ENCODE measurements around the gene KLHL18. TPM values are rescaled to one million over a fixed set of nuclear protein-coding genes. Genes with fewer than 3 reads are reported as not detected.

Gene KLHL18
- polyA plus RNA-seq, 3 donors = 43.4 to 63.3 (median 45.3) TPM

DNA sequence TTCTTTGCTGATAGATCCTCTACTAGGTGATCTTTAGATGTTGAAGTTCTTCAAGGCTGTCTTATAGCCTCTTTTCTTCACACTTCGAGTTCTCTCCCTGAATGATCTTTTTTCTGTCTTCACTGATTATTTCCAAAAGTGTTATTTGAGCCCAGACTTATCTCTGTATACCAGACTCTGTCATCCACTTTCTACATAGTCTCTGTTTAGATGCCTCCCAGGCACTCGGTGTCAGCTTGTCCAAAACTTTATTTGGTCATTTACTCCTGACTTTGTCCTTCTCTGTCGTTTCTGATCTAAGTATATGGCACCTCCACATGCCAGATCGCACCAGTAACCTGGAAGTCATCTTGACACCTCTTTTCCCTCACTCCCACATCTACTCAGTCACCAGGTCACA lies 27.6 kb downstream of the KLHL18 start:
- TF ChIP-seq, protein P1, sequence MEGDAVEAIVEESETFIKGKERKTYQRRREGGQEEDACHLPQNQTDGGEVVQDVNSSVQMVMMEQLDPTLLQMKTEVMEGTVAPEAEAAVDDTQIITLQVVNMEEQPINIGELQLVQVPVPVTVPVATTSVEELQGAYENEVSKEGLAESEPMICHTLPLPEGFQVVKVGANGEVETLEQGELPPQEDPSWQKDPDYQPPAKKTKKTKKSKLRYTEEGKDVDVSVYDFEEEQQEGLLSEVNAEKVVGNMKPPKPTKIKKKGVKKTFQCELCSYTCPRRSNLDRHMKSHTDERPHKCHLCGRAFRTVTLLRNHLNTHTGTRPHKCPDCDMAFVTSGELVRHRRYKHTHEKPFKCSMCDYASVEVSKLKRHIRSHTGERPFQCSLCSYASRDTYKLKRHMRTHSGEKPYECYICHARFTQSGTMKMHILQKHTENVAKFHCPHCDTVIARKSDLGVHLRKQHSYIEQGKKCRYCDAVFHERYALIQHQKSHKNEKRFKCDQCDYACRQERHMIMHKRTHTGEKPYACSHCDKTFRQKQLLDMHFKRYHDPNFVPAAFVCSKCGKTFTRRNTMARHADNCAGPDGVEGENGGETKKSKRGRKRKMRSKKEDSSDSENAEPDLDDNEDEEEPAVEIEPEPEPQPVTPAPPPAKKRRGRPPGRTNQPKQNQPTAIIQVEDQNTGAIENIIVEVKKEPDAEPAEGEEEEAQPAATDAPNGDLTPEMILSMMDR (IDR thresholded peaks at IDR 0.05) = no peak
- H3K36me3 ChIP-seq (replicated peaks in 1 of 2; ENCODE audit: control insufficient read depth in 1 of 2, insufficient read depth in 2 of 2, low read length in 2 of 2) = peaks cover 9 to 30% of the 10 kb centered on the region in 2 donors
- H3K4me2 ChIP-seq (replicated peaks; ENCODE audit: extremely low read depth, low read length, poor library complexity, severe bottlenecking) = no peak overlapping the region
- intact Hi-C loops (cut with micrococcal nuclease) = loop anchor here in 1 of 2 donors (10.0 kb wide), 2 partner anchors 46 to 446 kb away; partner anchors contain the start of gene MYL3
- no peak for DNase-seq
- H3K9ac ChIP-seq (ENCODE audit: insufficient read depth, low read length, poor library complexity, severe bottlenecking) = no peak overlapping the region
- no peaks in the 10 kb centered on the region for H3K27me3 ChIP-seq (ENCODE audit: control insufficient read depth in 2 of 2, insufficient read depth in 2 of 2, low read length in 2 of 2)
- peak overlapping the region in 1 of 7 donors; percentile 3 for H3K27ac Mint-ChIP-seq
- 98% methylated on average over 4 of the region's 4 CpGs for WGBS (ENCODE audit: insufficient coverage)
- H3K27me3 Mint-ChIP-seq (ENCODE audit: low read depth in 3 of 3) = peaks cover 0 to 1% (median 0%) of the 10 kb centered on the region in 3 donors
- H3K36me3 Mint-ChIP-seq = peaks cover 24 to 50% of the 10 kb centered on the region in 2 donors
- no peak overlapping the region for H3K4me3 ChIP-seq (replicated peaks in 1 of 3; ENCODE audit: low read depth in 2 of 3, low read length in 3 of 3)
- H3K9me3 ChIP-seq (replicated peaks in 1 of 2; ENCODE audit: control insufficient read depth in 1 of 2, insufficient read depth in 1 of 2, low read length in 2 of 2) = no peaks in the 10 kb centered on the region
- H3K27ac ChIP-seq (ENCODE audit: low read depth in 1 of 2, low read length in 2 of 2) = no peak overlapping the region
- H3K4me1 ChIP-seq (ENCODE audit: control insufficient read depth in 1 of 2, insufficient read depth in 2 of 2, low read length in 2 of 2) = peaks cover 31 to 49% of the 10 kb centered on the region in 2 donors
- H3K79me2 ChIP-seq (ENCODE audit: insufficient read depth, low read length) = peaks cover 76% of the 10 kb centered on the region
- H4K20me1 ChIP-seq (ENCODE audit: insufficient read depth, low read length) = peaks cover 89% of the 10 kb centered on the region
- no peak overlapping the region for H3K4me3 Mint-ChIP-seq
- peaks cover 61% of the 10 kb centered on the region for H3K4me1 Mint-ChIP-seq
- no peaks in the 10 kb centered on the region for H3K9me3 Mint-ChIP-seq
- H2AFZ ChIP-seq (ENCODE audit: insufficient read depth, low read depth, low read length, poor library complexity, severe bottlenecking) = no peak overlapping the region

DNA sequence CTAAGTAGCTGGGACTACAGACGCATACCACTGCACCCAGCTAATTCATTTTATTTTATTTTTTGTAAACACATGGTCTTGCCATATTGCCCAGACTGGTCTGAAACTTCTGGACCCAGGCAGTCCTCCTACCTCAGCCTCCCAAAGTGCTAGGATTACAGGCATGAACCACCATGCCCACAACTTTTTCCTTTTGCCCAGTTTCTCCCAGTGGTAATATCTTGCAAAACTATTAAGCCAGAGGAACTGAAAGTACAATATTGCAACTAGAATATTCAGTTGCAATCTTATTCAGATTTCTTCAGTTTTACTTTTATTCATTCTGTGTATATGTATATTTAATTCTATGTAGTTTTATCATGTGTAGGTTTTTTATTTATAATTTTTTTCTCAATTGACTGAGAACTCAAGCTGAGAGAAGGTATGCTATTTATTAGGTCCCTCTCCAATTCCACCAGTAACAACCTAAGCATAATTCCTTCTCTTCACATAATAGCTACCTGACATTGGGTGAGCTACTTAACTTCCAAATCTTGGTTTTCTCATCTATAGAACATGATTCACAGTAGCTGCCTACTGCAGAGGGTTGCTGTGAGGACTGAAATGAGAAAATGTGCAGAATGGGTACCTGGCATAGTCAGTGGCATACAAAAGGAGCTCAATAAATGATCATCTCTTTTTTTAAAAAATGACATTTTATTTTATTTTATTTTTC lies 30.8 kb downstream of the KLHL18 start:
- Mint-ChIP-seq H3K9me3 (no peaks in the 10 kb centered on the region), H3K27ac (peak overlapping the region; percentile 27 to 80 (median 70)), H3K4me3 (peak overlapping the region in 1 of 2 donors; percentile 57), H3K27me3 (ENCODE audit: low read depth in 3 of 3) (no peaks in the 10 kb centered on the region), H3K4me1 (peaks cover 56% of the 10 kb centered on the region), H3K36me3 (peaks cover 20 to 41% of the 10 kb centered on the region in 2 donors)
- H3K9me3 ChIP-seq (replicated peaks in 1 of 2; ENCODE audit: control insufficient read depth in 1 of 2, insufficient read depth in 1 of 2, low read length in 2 of 2) = no peaks in the 10 kb centered on the region
- TF ChIP-seq, protein P1 (IDR thresholded peaks at IDR 0.05) = no peak
- peak in 1 of 3 donors; percentile 41 for DNase-seq
- peaks cover 37 to 48% of the 10 kb centered on the region in 2 donors for H3K4me1 ChIP-seq (ENCODE audit: control insufficient read depth in 1 of 2, insufficient read depth in 2 of 2, low read length in 2 of 2)
- H3K27ac ChIP-seq (ENCODE audit: low read depth in 1 of 2, low read length in 2 of 2) = peak overlapping the region; percentile 40 to 54
- WGBS (ENCODE audit: insufficient coverage) = 25% methylated on average over 1 of the region's 1 CpG
- H4K20me1 ChIP-seq (ENCODE audit: insufficient read depth, low read length) = peaks cover 87% of the 10 kb centered on the region
- peak overlapping the region; percentile 20 for H3K4me2 ChIP-seq (replicated peaks; ENCODE audit: extremely low read depth, low read length, poor library complexity, severe bottlenecking)
- H3K36me3 ChIP-seq (replicated peaks in 1 of 2; ENCODE audit: control insufficient read depth in 1 of 2, insufficient read depth in 2 of 2, low read length in 2 of 2) = peaks cover 0 to 21% of the 10 kb centered on the region in 2 donors
- intact Hi-C loops (cut with micrococcal nuclease) = loop anchor here in 1 of 2 donors (10.0 kb wide), 2 partner anchors 49 to 449 kb away; partner anchors contain the start of gene MYL3
- H3K9ac ChIP-seq (ENCODE audit: insufficient read depth, low read length, poor library complexity, severe bottlenecking) = no peak overlapping the region
- no peak overlapping the region for H2AFZ ChIP-seq (ENCODE audit: insufficient read depth, low read depth, low read length, poor library complexity, severe bottlenecking)
- peaks cover 69% of the 10 kb centered on the region for H3K79me2 ChIP-seq (ENCODE audit: insufficient read depth, low read length)
- no peaks in the 10 kb centered on the region for H3K27me3 ChIP-seq (ENCODE audit: control insufficient read depth in 2 of 2, insufficient read depth in 2 of 2, low read length in 2 of 2)
- peak overlapping the region in 1 of 3 experiments; percentile 14 for H3K4me3 ChIP-seq (replicated peaks in 1 of 3; ENCODE audit: low read depth in 2 of 3, low read length in 3 of 3)
